T-helper 1 cell treated with Interleukin-12 subunit alpha and Interleukin-12 subunit beta and Interleukin-4 antibody, amounts not matched to agents 30 ng/mL and 1 ng/mL, for 36 hours (primary cell): ENCODE measurements around the gene RANGAP1. TPM values are rescaled to one million over a fixed set of nuclear protein-coding genes. Genes with fewer than 3 reads are reported as not detected.
"Not testable (repeated sequence)": the region's sequence is repeated elsewhere in the genome, so short reads cannot be mapped to it uniquely, and the experiment has no call there.

Source experiments
- intact Hi-C: fragments of 100-400 bp; cut with micrococcal nuclease; formaldehyde crosslinking; loops from one replicate; pipeline ENCODE4 v1.15.1; 2024
- total RNA-seq: library from RNA; stranded (reverse); gene quantifications from 2 replicates; pipeline ENCODE4 v1.2.3, GENCODE V29; 2022

Gene RANGAP1
- total RNA-seq, 1 donor from 2014 or later = 100 TPM

DNA sequence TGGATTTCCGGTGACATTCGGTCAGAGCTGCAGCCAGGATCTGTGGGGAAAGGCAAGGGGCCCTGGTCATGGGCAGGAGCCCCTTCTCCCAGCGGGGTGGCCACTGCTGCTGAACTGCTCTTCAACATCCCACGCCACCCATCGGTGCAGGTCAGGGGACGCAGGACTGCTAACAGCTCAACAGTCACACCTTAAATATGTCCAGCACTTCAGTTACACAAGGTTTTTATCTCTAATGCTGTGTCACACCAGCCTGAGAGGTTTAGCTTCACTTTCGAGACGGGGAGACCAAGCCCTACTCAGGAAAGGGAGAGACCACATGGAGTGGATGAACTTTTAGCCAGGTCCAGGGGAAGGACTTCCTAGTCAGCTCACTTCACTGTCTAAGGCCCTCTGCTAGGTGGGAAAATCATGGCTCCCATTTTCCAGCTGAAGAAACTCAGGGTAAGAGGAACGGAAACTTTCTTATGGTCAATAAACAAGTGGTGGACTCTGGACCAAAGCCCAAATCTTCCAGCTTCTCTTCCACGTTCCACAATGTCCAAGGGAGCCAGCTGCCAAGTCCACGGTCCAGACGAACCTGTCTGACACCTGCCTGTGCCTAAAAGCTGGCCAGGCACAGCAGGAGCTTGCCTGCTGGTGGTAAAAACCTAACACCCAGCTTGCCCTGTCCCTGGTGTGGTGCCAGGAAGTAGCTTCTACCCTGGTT, 24.3 kb downstream of the RANGAP1 start:
- intact Hi-C loops = no loop called here

DNA sequence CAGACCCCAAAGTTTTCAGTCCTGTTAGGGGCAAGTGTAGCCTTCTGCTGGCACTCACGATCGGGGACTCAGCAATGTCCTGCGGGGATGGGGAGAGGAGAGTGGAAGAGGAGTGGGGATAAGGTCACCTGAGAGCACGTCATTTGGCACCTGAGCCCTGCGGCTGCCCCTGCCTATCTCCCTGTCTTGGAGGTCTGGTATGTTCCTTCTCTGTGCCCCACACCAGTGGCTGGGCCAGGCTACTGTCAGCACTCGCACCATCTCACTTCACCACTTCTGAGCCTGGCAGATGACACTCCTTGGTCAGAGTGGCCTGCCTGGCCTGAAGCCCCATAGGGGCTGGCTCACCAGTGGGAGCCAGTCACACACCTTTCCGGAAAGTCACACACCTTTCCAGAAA, 25.1 kb downstream of the RANGAP1 start:
- intact Hi-C loops = no loop called here

DNA sequence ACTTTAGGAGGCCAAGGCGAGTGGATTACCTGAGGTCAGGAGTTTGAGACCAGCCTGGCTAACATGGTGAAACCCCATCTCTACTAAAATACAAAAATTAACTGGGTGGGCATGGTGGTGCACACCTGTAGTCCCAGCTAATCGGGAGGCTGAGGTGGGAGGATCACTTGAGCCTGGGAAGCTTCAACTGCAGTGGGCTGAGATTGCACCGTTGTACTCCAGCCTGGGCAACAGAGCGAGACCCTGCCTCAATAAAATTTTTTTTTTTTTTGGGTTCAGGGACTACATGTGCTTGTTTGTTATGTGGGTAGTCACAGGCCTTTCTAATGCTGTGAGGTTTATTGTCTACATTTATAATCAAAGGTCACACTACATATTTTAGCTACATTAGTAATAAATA, 26.2 kb downstream of the RANGAP1 start:
- intact Hi-C loops = not testable (repeated sequence)

DNA sequence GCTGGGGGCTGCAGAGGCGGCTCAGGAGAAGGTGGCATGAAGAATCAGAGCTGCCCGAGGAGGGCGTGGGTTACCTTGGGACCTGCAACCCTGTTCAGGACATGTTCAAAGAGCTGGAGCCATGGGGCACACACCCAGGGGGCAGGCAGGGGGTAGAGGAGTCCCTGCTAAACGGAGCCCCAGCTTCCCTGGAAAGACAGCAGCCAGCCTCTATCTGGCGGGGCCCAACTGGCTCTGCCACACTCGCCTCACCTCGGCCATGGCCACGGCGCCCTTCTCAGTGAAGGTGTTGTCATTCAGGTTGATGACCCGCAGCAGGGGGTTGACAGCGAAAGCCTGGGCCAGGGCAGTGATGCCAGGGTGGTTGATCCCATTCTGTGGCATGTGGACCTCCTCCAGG, 28.3 kb downstream of the RANGAP1 start:
- intact Hi-C loops = no loop called here

DNA sequence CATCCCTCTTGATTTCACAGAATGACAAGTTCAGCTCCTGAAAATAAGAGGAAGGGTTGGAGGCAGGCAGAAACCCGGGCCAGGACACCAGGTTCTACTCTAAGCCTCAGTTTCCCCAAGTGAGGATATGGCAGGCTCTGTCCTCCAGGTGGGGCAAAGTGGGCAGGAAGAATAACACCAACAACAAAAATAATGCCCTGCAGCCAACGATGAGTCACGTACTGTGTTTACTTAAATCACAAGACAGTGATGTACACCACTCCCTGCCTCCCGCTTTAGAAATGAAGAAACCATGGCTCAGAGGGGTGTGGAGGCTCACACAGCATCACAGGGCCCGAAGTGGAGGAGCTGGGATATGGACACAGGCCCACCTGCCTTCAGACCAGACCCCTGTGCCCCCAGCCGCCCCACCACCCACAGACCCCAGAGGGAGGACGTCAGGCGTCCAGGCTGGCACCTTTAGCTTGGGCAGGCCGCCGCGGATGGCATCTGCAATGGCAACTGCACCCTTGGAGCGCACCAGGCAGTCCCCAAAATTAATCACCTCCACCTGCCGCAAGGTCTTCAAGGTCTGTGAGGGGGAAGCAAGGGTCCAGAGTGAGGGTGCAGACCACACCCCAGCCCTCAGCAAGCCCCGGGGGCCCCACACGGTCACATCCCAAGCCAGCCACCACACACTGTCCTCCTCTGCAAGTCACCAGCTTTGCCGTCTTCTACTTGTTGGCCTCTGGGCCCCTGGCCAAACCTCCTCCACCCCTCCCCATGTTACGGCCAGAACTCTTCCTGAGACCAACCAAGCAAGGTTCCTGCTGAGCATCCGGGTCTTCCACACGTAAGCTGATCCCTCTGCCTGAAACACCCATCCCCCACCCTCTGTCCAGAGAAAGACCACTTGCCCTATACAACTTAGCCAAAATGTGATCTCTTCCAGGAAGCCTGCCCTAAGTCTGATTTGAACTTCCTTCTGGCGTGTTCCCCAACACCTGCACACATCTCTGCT, 29.4 kb downstream of the RANGAP1 start:
- intact Hi-C loops = no loop called here

DNA sequence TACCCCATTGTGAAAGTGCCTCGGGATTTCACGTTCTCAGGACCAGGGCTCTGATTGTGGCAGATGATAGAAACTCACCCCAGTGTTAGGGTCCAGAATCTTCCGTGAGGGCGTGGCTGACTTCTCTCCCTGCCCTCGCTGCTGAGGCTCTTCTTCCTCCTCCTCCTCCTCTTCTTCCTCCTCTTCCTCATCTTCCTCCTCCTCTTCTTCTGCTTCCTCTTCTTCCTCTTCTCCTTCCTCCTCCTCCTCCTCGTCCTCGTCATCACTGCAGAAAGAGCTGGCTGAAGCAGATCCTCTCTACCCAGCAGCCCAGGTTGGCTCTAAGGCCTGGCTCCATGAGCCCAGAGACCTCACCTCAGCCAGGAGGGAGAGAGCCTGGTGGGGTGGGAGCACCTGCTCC, 31.8 kb downstream of the RANGAP1 start:
- intact Hi-C loops = no loop called here

DNA sequence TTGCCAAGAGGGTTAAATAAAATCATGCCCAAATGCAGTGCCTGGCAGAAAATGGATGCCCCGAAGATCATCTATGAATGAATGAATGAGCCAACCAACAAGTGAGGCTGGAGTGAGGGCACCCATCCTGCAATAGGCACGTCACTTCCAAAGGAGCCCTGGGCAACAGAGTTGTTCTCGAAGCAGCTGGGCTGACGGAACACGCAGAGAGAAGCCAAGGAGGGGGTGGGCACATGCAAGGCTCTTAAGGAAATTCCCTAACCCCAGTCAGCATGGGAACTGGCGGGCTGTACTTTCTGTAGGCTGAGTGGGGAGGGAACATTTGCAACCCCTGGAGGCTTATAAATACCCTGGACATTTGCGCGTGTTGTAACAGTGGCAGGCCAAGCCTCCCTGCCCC, 33.6 kb downstream of the RANGAP1 start:
- intact Hi-C loops = no loop called here

DNA sequence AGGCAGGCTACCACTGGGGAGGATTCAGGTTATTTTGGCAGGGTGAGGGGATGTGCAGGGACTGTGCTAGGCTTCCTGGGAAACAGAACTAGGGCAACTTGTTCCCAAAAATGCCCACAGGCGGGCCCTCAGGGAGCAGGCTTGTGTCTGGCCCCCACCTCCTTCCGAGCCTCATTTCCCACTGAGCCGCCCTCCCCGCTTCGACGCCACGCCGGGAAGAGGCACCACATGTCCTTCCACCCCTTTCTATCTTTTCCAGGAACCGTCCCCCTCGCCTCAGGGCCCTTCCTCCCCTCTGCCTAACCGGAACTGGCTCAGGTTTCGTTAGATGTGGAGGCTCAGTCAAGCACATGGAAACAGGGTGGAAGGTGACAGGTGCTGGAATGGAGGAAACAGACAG, 35.9 kb downstream of the RANGAP1 start:
- intact Hi-C loops = no loop called here

DNA sequence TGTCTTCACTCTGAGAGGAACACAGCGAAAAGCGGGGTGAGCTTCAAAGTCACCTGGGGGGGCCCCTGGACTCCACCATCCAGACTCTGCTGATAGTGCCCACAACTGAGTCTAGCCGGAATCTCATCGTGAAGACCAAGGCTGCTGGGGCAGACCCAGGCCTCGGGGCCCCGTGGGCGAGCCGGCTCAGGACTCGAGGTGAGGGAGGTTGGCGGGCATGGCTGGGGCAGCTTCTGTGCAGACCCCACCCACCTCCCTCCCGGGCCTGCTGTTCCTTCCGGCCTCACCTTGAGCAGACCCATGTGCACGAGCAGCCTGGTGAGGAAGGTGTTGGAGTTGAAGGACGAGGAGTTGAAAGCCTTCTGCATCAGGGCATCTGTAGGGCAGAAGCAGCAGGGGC, 36.5 kb downstream of the RANGAP1 start:
- intact Hi-C loops = no loop called here

DNA sequence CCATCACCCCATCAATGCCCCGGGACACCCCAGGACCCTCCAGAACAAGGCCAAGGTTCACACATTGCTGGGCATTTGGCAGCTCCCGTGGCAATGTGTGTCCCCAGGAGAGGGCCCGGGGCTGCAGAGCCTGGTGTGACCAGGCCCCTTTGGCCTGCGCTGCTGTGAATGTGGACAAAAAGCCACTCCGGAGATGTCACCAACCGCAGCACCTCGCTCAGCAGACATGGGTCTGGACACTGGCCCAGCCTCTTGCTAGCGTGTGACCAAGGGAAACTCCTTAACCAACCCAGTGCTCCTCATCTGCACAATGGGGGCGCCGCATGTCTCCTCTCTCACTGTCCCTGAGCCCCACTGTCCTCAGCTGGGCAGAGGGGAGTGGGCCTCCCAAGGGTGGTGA, 37.2 kb downstream of the RANGAP1 start:
- intact Hi-C loops = no loop called here

DNA sequence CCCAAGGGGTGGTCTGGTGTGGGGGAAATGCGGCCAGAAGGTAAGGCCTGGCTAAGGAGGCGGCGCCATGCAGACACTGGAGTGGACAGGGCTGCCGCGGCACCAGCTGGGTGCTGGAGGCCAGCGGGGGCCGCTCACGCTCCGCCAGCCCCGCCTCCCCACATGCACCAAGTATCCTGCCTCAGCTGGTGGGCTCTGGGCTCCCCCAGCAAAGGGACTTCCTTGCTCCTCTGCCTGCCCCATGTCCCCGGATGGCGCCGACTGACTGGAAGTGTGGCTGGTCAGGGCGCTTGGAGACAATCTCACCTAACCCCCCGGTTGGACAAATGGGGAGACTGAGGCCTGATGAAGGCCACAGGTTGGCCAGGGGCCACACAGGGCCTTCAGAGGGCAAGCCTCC, 37.7 kb downstream of the RANGAP1 start:
- intact Hi-C loops = no loop called here

DNA sequence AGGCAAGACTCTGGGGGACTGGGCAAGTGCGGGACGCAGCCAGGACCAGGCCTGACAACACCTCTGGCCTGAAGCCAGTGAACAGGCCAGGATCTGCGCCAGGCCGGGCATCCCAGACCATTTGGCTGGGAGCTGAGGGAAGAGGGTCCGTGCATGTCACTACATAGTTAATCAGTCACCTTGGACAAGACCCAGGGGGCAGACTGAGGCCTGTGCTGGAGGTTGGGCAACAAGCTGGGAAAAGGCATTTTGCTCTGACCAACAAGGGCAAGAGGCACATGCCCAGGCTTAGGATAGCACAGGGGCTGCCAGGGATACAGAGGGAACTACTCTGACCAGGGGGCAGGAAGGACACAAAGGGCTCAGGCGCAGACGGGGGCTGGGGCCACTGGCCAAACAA, 38.3 kb downstream of the RANGAP1 start:
- intact Hi-C loops = no loop called here

DNA sequence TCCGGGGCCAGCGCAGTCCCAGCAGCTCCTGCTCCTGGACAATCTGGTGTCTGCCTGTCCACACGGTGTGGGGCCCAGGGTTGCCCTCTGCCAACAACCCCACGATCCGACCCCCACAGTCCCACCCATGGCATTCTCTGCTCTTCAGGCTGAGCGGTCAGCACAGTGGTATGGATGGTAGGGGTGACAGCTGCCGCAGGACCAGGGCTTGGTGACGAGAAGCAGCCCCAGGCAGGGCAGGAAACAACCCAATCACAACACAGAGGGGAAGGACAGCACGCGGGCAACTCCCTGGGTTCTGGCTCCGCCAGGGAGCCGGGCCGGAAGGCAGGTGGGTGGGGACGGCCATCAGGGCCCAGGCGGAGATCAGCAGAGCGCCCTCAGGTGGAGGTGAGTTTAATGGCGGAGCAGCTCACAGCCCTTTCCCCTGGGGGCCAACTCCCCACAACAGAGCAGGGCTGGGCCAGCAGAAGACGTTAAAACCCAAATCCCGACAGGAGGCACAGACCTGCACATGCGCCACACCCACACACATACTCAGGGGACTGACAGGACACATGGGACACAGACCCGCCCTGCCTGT, 40.0 kb downstream of the RANGAP1 start:
- intact Hi-C loops = no loop called here

DNA sequence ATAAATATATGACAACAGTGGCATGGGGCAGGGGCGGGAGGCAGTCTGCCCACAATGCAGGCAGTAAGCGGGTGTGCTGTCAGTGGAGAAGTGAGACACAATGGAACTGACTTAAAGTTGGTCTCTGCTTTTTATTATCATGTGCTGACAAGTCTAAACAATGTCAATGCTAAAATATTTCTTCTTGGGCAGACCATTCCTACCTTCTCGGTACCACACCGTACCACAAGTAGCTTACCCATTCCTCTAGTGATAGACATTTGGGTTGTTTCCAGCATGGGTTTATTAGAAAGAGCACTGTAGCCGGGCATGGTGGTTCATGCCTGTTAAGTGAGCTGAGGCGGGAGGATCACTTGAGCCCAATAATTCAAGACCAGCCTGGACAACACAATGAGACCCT, 42.6 kb downstream of the RANGAP1 start:
- intact Hi-C loops = no loop called here

DNA sequence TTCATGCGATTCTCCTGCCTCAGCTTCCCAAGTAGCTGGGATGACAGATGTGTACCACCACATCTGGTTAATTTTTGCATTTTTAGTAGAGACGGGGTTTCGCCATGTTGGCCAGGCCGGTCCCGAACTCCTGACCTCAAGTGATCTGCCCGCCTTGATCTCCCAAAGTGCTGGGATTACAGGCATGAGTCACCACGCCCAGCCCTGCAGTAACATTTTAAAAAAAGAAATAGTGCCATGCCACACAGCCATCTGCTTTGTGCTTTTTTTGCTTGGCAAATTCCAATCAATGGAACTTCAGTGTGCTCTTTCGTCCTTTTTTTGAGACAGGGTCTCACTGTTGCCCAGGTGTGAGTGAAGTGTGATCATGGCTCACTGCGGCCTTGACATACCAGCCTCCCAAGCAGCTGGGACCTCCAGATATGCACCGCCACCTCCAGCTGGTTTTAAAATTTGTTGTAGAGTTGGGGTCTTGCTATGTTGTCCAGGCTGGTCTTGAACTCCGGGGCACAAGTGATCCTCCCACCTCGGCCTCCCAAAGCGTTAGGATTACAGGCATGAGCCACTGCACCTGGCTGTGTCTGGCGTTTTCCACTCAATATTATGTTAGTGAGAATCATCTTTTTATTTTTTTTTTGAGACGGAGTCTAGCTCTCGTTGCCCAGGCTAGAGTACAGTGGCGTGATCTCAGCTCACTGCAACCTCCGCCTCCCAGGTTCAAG, 43.4 kb downstream of the RANGAP1 start:
- intact Hi-C loops = no loop called here

DNA sequence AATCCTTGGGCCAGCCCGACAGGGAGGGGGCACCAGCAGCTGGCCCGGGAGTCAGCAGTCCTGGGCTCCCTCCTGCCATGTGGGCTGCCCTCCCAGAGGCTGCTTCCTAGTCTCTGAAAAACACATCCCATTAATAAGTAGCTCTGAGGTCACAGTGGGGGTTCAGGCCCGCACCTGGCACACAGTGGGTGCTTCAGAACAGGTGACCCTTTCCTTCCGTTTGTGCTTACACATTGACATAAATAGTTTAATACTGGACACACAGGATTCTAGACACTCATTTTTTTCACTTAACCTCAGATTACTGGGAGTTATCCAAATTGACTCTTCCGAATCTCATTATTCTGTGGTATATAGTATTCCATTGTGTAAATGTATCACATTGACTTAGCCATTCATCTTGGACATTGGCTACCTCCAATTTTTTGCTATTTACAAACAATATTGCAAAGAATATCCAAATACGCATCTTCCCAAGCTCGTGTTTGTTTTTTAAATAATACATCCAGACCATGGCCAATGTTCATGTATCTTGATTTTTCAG, 44.8 kb downstream of the RANGAP1 start:
- intact Hi-C loops = no loop called here

DNA sequence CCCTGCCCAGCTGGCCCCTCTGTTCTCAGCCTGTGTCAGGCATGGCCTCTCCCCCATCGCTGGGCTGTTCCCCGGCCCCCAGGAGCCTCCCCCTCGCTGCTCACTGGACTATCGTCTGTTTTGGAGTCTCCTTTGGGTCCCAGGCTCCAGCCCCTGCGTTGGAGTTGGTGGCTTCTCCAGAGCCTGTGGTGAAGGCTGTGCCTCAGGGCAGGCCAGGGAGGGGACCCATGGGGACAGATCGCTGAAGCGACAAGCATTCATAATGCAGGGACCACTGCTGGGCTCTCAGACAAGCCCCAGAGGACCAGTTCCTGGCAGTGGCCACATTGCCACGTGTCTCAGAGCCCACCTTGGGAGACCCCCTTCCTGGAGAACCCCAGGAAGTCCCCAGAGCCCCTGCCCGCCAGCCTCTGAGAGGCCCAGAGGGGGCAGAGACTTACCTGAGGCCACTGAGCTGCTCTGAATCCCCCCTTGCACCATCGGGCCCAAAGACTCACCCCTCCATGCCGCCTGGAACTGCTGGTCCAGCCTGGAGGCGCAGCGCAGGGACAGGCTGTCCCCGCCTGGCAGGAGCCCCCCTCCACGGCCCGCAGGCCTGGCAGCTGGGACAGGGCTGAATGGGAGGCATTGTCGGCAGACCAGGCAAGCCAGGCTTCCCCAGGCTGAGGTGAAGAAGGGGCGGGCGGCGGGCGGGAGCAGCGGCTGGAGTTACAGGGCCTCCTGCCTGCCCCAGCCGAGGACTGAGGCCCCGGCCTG, 45.4 kb downstream of the RANGAP1 start, which contains the start of gene CHADL:
Gene CHADL, minus strand, starts transcription at position 555 of the 756 bp plus-strand sequence. Its CDS starts 50 bp downstream, at position 505.
- intact Hi-C loops = no loop called here

DNA sequence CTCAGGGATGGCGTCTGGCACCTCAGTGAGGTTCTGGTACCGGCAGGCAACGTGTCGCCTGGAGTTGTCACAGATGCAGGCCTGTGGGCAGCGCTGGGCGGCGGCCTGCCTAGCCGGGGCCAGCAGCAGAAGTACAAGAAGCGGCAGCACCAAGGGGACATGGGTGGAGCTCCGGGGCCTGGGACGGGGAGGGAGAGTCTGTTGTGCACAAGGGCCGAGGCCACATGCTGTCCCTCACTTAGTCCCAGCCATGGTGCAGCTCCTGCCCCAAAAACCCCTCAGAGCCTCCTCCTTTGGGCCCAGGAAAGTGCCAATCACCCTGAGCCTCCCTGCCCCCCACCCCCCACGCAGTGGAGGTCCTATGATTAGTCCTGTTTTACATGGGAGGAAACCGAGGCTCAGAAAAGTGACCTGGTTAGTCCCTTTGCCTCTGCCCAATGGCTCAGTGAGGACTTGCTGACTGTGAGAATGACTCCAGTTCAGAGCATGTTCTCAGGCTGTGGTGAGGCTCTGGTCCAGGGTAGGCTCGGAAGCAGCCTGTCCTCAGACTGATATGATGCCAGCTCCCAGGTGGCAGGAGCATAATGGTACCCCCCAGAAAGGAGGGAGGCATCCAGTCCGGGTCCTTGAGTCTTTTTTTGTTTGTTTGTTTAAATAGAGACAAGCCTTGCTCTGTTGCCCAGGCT, 46.4 kb downstream of the RANGAP1 start:
- intact Hi-C loops = no loop called here

DNA sequence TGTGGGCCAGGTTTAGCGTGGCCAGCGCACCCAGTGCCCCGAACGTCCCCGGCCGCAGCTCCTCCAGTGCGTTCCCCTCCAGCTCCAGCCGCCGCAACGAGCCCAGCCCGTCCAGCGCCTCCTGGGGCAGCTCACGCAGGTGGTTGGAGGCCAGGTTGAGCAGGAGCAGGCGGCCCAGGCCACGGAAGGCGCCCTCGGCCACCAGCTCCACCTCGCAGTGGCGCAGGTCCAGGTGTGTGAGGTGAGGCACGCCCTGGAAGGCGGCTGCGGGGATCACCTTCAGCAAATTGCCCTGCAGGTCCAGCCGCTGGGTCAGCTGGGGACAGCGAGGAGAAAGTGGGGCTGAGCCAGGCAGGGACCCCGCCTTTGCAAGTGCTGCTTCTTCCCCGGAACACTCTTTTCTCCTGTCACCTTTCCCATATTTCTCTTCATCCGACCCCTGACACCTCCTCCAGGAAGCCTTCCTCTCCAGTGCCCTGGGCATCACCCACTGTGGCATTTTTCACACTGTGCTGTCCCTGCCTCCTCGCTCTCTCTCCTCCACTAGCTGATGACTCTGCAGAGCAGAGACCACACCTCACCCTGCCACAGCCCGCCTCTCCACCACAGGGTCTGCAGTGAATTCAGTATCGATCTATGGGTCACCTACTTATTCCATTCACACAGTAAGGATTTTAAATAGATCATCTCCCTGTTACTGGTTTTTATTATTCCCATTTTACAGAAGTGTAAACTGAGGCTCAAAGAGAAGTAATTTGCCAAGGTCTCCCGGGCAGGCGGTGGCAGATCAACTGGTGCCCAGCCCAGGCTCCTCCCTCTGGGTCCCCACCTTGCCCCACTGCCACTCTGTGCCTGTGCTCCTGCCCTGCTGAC, 47.2 kb downstream of the RANGAP1 start:
- intact Hi-C loops = no loop called here
